Activated CD4-positive, alpha-beta T cell treated with anti-CD3 and anti-CD28 coated beads for 36 hours (primary cell): ENCODE results near the gene ONECUT2. TPM values are rescaled to one million over a fixed set of nuclear protein-coding genes. Genes with fewer than 3 reads are reported as not detected.
"Not testable (repeated sequence)": the region's sequence is repeated elsewhere in the genome, so short reads cannot be mapped to it uniquely, and the experiment has no call there.

ENCODE experiments used
- ATAC-seq: fragments of 200-7000 bp; cut with Tn5 transposase; one replicate; pipeline ENCODE4 v1.10.0; 2021; ENCODE audit warnings: mild to moderate bottlenecking, moderate library complexity
- CTCF ChIA-PET: fragments of 350-600 bp; sonication (Branson Sonifier 250); formaldehyde crosslinking; loops from one replicate; lab custom pipeline; 2021; ENCODE audit warnings: antibody characterized with exemption; lab: Charles Lee
- POLR2A ChIA-PET: fragments of 350-600 bp; sonication (Branson Sonifier 250); formaldehyde crosslinking; loops from one replicate; lab custom pipeline; 2021; ENCODE audit warnings: antibody characterized with exemption, inconsistent platforms; lab: Charles Lee
- DNase-seq: peaks from one replicate; pipeline ENCODE4 v3.0.0-alpha.2; 2020
- H3K27ac Mint-ChIP-seq: one replicate; pipeline ENCODE4 v1.8.0; 2021; ENCODE audit warnings: mixed read lengths
- H3K27me3 Mint-ChIP-seq: one replicate; pipeline ENCODE4 v1.8.0; 2021; ENCODE audit warnings: mixed read lengths
- H3K36me3 Mint-ChIP-seq: one replicate; pipeline ENCODE4 v1.8.0; 2021; ENCODE audit warnings: low read depth, mixed read lengths
- H3K4me1 Mint-ChIP-seq: one replicate; pipeline ENCODE4 v1.8.0; 2021; ENCODE audit warnings: mixed read lengths
- H3K4me3 Mint-ChIP-seq: one replicate; pipeline ENCODE4 v1.8.0; 2021; ENCODE audit warnings: mild to moderate bottlenecking, moderate library complexity, mixed read lengths
- H3K9me3 Mint-ChIP-seq: one replicate; pipeline ENCODE4 v1.8.0; 2021; ENCODE audit warnings: low read depth, mixed read lengths
- intact Hi-C, 2 experiments: fragments of 100-400 bp; cut with DNase I in 1 of 2; cut with micrococcal nuclease in 1 of 2; formaldehyde crosslinking; loops; one replicate each; pipeline versions ENCODE4 v1.14.2 to v1.15.1; 2022 to 2024; cut with DNase I, micrococcal nuclease
- total RNA-seq, 2 experiments: library from RNA; stranded (reverse); gene quantifications; one replicate each; pipeline ENCODE4 v1.2.3, GENCODE V29; 2021

ONECUT2 gene
- total RNA-seq, 2 experiments from 2014 or later, result under 0.01 TPM; not detected in 1

DNA sequence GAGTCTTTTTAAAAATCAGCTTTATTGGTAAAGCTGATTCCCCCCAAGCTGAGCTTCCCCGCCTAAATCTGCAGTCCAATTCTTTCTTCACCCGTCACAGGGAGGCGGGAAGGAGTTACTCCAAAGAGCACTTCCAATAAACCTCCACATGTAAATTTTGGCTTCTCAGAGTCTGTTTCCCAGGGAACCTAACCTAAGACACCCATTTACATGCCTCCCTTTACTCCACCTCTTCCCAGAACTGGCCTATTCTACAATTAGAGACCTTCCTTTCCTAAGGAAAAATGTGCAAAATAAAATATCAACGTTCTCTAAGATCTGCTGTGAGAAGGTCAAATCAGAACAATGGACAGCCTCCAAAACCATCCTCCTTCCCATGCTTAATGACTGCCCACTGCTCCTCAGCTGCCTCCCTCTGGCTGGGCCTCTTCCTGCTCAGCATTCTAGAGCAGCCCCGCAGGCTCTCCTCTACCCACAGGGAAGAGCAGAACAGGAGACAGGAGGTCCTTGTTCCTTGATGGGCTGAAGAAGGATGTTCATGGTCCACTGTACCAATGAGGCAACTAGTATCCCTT, 63.6 kb downstream of the ONECUT2 start:
- intact Hi-C loops, result no loop called here
- Mint-ChIP-seq H3K27ac (no peak overlapping the region), H3K4me1 (no peaks in the 10 kb centered on the region), H3K36me3 (no peaks in the 10 kb centered on the region), H3K9me3 (no peaks in the 10 kb centered on the region), H3K27me3 (peaks cover 8% of the 10 kb centered on the region), H3K4me3 (no peak overlapping the region)
- ChIA-PET POLR2A (no interaction called here), CTCF (no interaction called here)
- ATAC-seq (no peak), DNase-seq (no peak)

DNA sequence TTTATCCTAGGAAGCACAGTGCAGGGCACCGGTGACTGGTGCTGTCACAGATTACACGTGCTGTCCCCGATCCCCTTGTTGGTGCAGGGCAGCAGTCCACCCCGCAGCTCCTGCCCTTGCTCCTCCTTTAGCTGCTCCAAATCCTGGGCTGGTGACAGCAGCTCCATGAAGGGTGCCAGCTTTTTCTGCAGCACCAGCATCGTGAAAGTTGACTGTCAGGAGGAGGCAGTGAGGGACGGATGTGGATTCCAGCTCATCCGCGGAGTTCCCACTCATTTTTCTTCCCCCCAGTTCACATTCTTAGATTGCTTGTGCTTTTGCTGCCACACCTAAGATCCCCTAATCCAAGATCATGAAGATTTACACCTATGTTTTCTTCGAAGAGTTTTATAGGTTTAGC, 67.5 kb downstream of the ONECUT2 start:
- H3K27me3 Mint-ChIP-seq, result peaks cover 18% of the 10 kb centered on the region
- H3K27ac Mint-ChIP-seq, result no peak overlapping the region
- ATAC-seq (no peak), DNase-seq (no peak)
- H3K4me3 Mint-ChIP-seq, result no peak overlapping the region
- H3K9me3 Mint-ChIP-seq, result no peaks in the 10 kb centered on the region
- ChIA-PET POLR2A (no interaction called here), CTCF (interaction anchor here (0.6 kb wide), 1 partner anchor 408 kb away, joined by 3 read pairs; no protein-coding TSS in a partner anchor)
- H3K4me1 Mint-ChIP-seq, result no peaks in the 10 kb centered on the region
- intact Hi-C loops, result no loop called here
- no peaks in the 10 kb centered on the region for H3K36me3 Mint-ChIP-seq

DNA sequence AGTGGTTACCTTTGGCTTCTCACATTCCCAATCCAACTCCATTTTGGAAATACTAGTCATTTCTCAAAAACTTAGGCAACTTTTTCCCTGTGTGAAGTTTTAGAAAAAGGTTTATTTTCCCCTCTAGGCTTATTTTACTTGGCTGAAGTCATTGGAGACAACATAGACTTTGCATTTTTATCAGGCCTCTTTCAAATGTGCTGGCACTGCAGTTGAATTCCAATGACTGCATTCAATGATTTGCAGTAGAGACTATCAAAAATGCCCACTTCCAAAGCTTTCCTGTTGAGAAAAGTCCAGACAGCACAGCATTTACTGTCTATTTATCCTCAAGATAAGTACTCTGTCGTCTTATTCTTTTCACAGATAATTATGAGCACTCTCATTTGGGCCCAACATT, 70.1 kb downstream of the ONECUT2 start:
- DNase-seq (no peak), ATAC-seq (no peak)
- Mint-ChIP-seq H3K4me1 (no peaks in the 10 kb centered on the region), H3K9me3 (no peaks in the 10 kb centered on the region), H3K27ac (no peak overlapping the region), H3K36me3 (no peaks in the 10 kb centered on the region), H3K4me3 (no peak overlapping the region), H3K27me3 (peaks cover 26% of the 10 kb centered on the region)
- CTCF ChIA-PET, result no interaction called here
- POLR2A ChIA-PET, result no interaction called here
- intact Hi-C loops, result no loop called here

DNA sequence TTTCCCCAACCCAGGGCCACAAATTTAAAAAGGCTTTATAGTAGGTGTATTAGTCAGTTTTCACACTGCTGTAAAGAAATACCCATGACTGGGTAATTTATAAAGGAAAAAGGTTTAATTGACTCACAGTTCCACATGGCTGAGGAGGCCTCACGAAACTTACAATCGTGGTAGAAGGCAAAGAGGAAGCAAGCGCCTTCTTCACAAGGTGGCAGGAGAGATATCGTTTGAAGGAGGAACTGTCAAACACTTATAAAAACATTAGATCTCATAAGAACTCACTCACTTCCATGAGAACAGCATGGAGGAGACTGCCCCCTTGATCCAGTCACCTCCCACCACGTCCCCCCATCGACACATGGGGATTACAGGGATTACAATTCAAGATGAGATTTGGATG, 80.9 kb downstream of the ONECUT2 start:
- Mint-ChIP-seq H3K27me3 (peaks cover 20% of the 10 kb centered on the region), H3K9me3 (peaks cover 2% of the 10 kb centered on the region), H3K27ac (no peak overlapping the region), H3K4me3 (no peak overlapping the region), H3K36me3 (no peaks in the 10 kb centered on the region), H3K4me1 (no peaks in the 10 kb centered on the region)
- ChIA-PET POLR2A (no interaction called here), CTCF (no interaction called here)
- no peak for ATAC-seq
- DNase-seq, result no peak
- intact Hi-C loops, result no loop called here

DNA sequence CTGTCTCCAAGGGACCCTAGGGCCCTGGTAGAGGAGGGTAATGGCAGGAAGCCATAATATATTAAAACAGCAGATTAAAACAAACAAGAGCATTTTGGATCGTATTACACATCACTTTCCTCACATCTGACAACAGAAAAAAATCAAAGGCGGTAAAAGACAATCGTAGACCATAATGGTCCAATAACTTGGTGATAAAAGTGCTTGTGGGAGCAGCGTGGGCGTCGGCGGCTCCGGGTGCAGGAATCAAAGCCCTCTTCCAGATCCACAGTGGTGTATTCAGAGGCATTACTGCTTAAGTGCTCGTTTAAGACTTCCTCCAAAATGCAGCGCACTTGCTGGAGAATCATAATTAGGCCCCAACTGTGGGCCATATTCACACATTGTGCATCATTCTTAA, 83.4 kb downstream of the ONECUT2 start:
- peaks cover 2% of the 10 kb centered on the region for H3K9me3 Mint-ChIP-seq
- ATAC-seq, result no peak
- CTCF ChIA-PET, result no interaction called here

DNA sequence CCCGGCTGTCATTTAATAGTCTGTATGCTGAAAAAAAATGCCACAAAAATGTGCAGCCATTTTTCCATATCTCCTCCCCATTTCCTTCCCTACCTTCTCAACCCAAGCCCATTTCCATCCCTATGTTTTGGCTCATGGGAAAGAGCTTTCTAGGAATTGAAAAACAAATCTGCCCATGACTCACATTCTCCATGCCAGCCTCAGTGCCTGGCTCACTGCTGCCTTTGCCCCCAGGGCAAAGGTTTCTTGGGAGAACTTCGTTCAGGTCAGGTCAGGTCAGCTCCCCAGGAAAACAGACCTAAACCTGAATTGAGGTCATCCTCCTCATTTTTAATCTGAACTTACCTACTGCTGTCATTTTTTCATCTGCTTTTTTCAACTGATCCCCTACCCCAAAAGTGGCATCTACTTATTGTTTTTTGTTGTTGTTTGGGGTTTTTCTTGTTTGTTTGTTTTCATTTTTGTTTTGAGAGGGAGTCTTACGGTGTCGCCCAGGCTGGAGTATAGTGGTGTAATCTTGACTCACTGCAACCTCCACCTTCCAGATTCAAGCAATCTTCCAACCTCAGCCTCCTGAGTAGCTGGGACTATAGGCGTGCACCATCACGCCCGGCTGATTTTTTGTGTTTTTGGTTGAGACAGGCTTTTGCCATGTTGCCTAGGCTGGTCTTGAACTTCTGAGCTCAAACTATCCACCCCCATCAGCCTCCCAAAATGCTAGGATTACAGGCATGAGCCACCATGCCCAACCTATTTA, 84.7 kb downstream of the ONECUT2 start:
- H3K9me3 Mint-ChIP-seq, result no peaks in the 10 kb centered on the region
- no peak overlapping the region for H3K27ac Mint-ChIP-seq
- POLR2A ChIA-PET, result no interaction called here
- intact Hi-C loops, result no loop called here
- DNase-seq, result no peak
- H3K36me3 Mint-ChIP-seq, result no peaks in the 10 kb centered on the region
- H3K4me1 Mint-ChIP-seq, result no peaks in the 10 kb centered on the region
- H3K27me3 Mint-ChIP-seq, result peaks cover 16% of the 10 kb centered on the region
- ATAC-seq, result no peak
- no peak overlapping the region for H3K4me3 Mint-ChIP-seq
- CTCF ChIA-PET, result interaction anchor here (0.9 kb wide), 1 partner anchor 39 kb away, joined by 3 read pairs; no protein-coding TSS in a partner anchor

More for the DNA sequence above, 83.4 kb downstream of the ONECUT2 start:
- peaks cover 20% of the 10 kb centered on the region for H3K27me3 Mint-ChIP-seq
- POLR2A ChIA-PET, result no interaction called here
- H3K4me1 Mint-ChIP-seq, result no peaks in the 10 kb centered on the region
- H3K36me3 Mint-ChIP-seq, result no peaks in the 10 kb centered on the region
- DNase-seq, result no peak
- H3K27ac Mint-ChIP-seq, result no peak overlapping the region
- intact Hi-C loops, result no loop called here
- H3K4me3 Mint-ChIP-seq, result no peak overlapping the region

DNA sequence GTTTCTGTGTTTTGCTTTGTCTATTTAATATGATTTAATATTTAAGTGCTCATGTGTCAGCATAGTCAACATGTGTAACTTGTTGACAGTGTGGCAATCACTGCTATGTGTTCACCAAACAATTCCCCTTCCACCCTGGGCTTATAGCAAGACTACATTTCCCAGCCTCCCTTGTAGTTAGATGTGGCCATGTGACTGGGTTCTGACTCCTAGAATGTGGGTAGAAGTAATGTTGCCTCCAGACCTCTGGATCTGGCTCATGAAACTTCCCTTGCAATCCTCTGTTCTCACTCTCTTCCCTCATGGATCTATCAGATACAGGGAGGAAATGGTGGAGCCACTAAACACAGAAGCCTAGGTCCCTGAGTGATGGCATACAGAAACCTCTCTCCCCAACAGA, 87.2 kb downstream of the ONECUT2 start:
- H3K36me3 Mint-ChIP-seq, H3K4me3 Mint-ChIP-seq, H3K27me3 Mint-ChIP-seq, H3K27ac Mint-ChIP-seq, intact Hi-C loops, H3K9me3 Mint-ChIP-seq, H3K4me1 Mint-ChIP-seq, DNase-seq, POLR2A ChIA-PET, ATAC-seq: not testable (repeated sequence)
- CTCF ChIA-PET, result interaction anchor here (1.0 kb wide), 1 partner anchor 40 kb away, joined by 3 read pairs; no protein-coding TSS in a partner anchor

DNA sequence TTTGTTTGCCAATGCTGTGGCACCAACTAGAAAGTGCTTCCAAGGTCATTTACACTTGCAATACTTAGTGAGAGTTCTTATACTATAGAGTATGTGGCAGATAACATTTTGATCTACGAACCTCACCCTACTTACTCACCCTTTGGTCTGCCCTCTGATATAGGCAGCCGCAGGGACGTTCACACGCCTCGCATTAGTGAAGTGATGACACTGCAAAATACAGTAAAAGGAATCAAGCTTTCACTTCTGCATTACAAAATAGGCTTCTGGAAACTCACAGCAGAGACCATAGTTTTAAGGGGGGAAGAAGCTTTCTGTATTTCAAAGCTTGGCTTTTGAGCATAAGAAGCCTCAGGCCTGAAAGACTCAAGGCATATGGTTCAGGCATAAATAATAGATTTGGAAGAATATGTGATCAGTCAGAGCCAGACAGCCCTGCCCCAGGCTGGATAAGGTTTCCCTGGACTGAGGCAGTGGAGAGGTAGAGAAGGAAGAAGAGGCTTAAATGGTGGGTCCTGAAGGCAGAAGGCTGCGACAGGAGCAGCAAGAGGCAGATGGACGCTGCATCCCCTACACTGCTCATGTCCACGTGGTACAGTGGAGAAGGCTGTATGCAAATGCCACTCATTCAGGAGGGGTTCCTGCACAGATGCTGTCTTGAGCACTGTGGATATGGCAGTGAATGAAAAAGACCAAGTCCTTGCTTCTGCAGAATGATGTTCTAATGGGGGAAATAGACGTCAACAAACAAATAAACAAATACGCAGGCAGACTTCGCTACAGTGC, 88.2 kb downstream of the ONECUT2 start:
- ChIA-PET CTCF (interaction anchor here (1.0 kb wide), 1 partner anchor 39 kb away, joined by 3 read pairs; no protein-coding TSS in a partner anchor), POLR2A (no interaction called here)
- ATAC-seq (no peak), DNase-seq (peak; percentile 5)
- Mint-ChIP-seq H3K9me3 (no peaks in the 10 kb centered on the region), H3K27ac (no peak overlapping the region), H3K36me3 (no peaks in the 10 kb centered on the region), H3K4me3 (no peak overlapping the region), H3K4me1 (no peaks in the 10 kb centered on the region), H3K27me3 (peaks cover 8% of the 10 kb centered on the region)
- intact Hi-C loops, result no loop called here

DNA sequence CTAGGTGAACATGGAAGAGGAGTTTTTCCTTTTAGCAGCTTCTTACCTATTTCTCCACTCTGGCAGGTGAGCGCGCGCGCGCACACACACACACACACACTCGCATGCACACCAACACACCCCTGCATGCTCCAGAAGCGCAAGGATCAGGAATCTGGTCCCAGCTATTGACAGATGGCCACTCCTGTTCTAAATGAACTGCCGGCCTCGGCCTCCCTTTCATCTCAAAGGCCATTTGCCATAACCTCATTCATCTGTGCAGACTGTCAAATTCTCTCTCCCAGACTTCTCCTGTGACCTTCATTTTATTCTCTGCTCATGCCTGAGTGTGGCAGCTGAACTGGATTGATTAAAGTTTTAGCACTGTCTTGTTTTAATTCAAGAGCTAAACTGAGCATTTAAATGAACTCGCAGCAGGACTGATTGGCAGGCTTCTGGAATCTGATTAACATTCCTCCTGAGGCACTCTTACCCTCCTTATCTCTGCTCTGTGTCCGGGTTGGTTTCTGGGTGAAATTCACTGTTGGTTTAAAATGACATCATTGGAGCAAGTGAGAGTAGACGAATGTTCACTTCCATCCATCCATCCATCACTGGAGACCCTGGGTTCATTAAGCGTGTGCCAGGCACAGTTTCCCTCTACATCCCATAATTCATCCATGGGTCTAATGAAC, 92.5 kb downstream of the ONECUT2 start:
- Mint-ChIP-seq H3K27me3 (no peaks in the 10 kb centered on the region), H3K4me1 (no peaks in the 10 kb centered on the region), H3K9me3 (no peaks in the 10 kb centered on the region), H3K4me3 (no peak overlapping the region), H3K27ac (no peak overlapping the region), H3K36me3 (no peaks in the 10 kb centered on the region)
- ChIA-PET POLR2A (no interaction called here), CTCF (no interaction called here)
- intact Hi-C loops, result no loop called here
- DNase-seq, result no peak
- ATAC-seq, result no peak

DNA sequence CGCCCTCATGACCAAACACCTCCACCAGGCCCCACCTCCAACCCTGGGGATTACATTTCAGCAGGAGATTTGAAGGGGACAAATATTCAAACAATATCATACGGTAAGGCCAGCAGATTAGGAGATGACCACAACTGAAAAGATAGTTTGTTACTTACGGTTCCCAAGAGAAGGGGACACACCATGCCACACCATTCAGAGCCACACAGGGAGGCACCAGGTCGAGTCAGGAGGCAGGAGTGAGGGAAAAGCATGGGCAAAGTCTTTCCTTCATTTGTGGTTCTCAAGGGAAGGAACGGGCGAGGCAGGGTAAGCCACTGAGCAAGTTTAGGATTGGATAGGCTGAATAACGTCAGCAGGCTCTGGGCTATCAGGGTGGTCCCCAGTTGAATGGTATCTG, 94.0 kb downstream of the ONECUT2 start:
- intact Hi-C loops, result no loop called here
- no peak for DNase-seq
- Mint-ChIP-seq H3K9me3 (no peaks in the 10 kb centered on the region), H3K27ac (no peak overlapping the region), H3K27me3 (no peaks in the 10 kb centered on the region), H3K36me3 (no peaks in the 10 kb centered on the region), H3K4me1 (no peaks in the 10 kb centered on the region), H3K4me3 (no peak overlapping the region)
- CTCF ChIA-PET, result no interaction called here
- POLR2A ChIA-PET, result no interaction called here
- ATAC-seq, result no peak

DNA sequence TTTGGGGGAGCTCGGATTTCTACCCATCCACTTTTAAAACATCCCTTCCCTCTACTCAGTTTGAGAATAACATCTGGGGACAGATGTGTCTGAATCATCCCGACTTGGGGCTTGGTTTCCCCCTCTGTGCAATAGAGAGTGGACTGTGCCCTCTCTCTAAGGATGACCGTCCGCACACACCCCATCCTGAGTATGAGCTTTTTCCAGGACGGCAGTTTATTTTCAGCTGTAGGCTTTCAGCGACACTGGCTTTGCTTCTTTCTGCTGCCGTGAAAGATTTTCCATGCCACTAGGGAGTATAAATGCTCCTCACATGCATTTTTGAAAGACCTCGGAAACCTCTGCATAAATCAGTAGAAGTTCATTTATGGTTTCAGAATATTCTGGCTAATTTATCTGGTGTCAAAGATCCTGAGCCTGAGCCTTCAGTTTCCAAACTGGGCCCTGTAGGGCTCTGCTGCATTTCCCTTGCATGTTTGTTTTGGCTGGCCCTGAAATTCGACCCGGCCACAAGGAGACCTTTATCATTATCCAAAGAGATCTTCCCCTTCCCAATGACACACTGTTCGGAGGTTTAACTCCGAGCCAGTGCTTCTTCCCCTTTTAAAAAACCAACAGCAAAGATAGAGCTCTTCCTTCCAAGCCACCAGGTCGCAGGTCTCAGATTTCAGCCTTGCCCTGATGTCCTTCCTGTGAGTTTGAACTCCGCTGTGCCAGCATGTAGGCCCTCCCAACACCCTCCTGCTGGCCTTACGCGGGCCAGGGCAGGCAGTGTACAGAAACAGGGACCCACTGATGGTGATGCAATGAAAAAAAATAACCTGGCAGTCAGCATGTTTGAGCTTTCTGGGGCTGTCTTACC, 98.1 kb downstream of the ONECUT2 start:
- Mint-ChIP-seq H3K36me3 (no peaks in the 10 kb centered on the region), H3K27ac (no peak overlapping the region), H3K27me3 (no peaks in the 10 kb centered on the region), H3K4me1 (no peaks in the 10 kb centered on the region), H3K9me3 (no peaks in the 10 kb centered on the region), H3K4me3 (no peak overlapping the region)
- DNase-seq (no peak), ATAC-seq (no peak)
- POLR2A ChIA-PET, result no interaction called here
- intact Hi-C loops, result no loop called here
- CTCF ChIA-PET, result no interaction called here
